Skin of body (tissue), 2 donors: Measurements from ENCODE around the gene GPRASP3. TPM values are rescaled to one million over a fixed set of nuclear protein-coding genes. Genes with fewer than 3 reads are reported as not detected.
"Not testable (repeated sequence)": the region's sequence is repeated elsewhere in the genome, so short reads cannot be mapped to it uniquely, and the experiment has no call there.

Experiments used
- DNase-seq: peaks from one replicate; lab custom pipeline; 2025; lab: John Stamatoyannopoulos, UW
- total RNA-seq: library from RNA; depleted of rRNA; stranded (reverse); fragments of >200 nt; gene quantifications from one replicate; pipeline ENCODE4 v1.2.3, GENCODE V29; 2014

GPRASP3 gene
- 8.4 TPM for total RNA-seq

DNA sequence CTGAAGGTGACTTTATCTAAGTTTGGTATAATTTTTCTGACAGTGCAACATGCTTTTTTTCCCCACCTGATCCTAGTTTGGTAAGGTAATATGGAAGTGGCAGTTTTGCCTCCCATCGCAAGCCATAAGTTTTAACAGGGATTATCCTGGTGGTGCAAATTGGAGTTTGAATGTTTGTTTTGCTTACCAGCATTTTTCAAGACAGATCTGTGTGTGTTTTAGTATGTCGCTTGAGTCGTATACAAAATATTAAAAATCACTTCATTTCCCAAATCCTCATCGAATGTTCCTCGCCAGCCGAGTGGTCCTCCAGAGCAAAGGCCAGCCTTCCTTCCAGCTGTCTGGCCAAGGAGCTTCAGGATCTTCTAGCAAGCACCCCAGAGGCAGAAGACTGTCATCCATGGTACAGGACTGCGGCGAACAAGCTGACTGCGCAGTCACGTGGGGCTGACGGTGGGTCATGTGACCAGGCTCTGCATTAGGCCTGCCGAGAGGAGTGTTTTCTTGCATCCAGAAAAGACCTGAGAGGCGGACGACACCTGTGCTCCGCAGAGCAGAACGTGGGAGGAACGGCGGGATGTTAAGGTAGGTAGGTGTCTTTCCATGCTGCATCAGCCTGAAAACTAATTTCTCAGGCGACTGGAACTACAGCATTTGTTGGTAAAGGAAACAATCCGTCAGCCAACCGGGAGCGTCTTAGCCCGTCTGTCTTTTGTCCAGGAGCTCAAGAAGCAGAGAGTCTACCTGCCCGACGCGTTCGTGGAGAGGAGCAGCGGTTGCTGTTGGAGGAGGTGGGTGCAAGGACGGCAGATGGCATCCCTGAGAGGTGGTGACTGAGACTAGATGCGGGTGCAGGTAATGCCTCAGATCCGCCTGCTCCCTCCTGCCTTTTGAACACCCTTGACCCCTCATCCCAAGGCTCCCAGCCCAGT, at the start of gene GPRASP3:
TSS of gene GPRASP3 (plus strand) at position 507 of the 932 bp plus-strand sequence. CDS start 28,253 bp downstream, outside the sequence.
- DNase-seq, result peak; percentile 45

DNA sequence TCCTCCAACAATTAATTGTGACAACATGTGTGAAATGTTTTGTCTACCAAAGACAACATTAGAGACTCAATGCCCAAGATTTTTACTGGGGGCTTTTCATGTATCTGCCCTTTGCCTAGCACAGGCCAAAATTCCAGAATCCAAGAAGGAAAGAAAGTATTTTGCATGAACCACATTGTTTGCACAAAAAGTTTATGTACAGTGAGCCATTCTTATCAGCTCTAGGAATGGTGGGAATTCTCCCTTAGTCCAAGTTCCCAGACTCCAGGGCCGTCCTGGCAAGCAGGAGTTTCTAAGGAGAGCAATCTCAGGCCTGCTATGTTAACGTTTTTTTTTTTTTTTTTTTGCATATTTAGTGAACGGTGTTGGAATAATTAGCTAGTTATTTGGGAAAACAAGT, 47.7 kb upstream of the GPRASP3 start:
- no peak for DNase-seq

GRCh38 chrX:102677479-102677878, 43.1 kb upstream of the GPRASP3 start:
- DNase-seq, result not testable (repeated sequence)

- DNase-seq, result no peak
Measured at GRCh38 chrX:102684772-102685520, 35.6 kb upstream of the GPRASP3 start.

GRCh38 chrX:102694749-102695148, 25.8 kb upstream of the GPRASP3 start:
- no peak for DNase-seq

DNA sequence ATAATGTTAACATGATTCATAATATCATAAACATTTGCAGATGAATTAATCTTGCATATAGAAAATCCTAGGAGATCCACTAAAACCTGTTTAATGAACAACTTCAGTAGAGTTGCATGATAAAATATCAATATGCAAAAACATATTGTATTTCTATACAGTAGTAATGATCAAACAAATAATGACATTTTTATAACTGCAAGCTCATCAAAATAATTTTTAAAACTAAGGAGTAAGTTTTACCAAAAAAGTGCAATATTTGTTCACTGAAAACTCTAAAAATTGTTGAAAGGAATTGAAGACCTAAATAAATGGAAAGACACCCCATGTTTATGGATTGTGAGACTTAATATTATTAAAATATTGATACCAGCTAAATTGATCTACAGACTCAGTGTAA, 24.2 kb upstream of the GPRASP3 start:
- no peak for DNase-seq

- DNase-seq, result peak; percentile 93
Measured at GRCh38 chrX:102697494-102697893, 23.0 kb upstream of the GPRASP3 start.

GRCh38 chrX:102708900-102709299, 11.6 kb upstream of the GPRASP3 start:
- no peak for DNase-seq

GRCh38 chrX:102711872-102712215, 8.7 kb upstream of the GPRASP3 start:
- no peak for DNase-seq

DNA sequence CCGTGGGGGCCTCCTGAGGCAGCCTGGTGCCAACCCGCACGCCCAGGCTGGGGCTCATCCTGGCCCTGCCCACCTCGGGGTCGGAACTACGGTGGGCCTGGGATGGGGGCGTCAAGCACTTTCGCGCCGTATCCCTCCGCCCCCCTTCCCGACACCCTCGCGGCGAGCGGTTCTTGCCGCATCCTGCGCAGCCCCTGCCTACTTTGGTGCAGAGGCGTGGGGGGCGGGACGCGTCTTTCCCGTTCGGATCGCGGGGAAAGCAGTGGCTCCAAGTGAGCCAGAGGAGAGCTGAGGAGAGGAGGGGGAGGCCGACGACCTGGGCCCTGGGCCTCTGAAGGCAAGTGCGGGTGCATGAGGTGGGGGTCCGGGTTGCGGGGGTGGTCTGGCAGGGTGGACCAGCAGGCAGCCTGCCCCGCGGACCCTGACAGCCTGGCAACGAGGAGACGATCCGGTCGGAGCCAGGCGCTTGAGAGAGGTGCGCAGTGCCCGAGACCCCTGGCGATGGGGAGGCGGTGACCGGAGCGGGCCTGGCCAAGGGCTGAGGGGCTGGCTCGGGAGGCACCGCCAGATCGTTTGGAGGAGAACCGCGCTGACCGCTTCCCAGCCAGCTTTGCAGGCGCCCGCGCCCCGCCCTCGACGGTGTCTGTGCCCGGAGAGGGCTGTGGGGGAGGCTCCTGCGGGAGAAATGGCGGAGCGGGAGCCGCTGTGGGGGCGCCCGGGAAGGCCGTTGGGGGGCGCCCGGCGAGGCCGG, 8.2 kb upstream of the GPRASP3 start, which contains the start of gene GPRASP2:
TSS of gene GPRASP2 (plus strand) at position 233 of the 751 bp plus-strand sequence. CDS start 2,422 bp downstream, outside the sequence.
- peak; percentile 32 for DNase-seq

DNA sequence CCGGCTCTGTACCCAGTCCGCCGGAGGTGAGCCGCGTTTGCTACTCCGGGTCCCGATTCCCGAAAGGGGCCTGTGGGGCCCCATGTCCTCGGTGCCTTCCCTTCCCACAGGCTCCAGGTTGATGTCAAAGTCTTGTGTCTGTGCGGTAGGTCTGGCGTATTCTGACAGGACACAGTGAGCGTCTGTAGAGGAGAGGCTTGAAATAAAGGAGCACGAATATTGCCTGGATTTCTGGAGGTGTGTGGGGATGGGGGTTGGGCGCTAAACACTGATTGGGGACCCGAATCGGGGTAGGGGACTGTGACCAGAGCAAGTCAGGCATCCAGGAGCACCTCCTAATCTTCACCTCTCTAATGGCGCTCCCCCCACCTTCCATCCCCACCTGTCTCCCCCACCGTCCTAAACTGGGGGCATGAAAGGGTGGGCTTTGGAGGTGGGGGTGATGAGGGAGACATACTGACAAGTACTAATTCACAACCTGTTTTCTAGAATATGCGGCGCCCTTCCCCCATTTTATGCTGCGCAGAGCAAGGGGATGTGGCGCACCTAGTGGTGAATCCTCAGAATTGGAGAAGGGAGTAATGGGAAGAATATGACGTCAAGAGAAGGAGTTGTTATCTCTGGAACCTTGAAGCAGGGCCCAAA, 7.4 kb upstream of the GPRASP3 start:
- DNase-seq, result peak; percentile 29

DNA sequence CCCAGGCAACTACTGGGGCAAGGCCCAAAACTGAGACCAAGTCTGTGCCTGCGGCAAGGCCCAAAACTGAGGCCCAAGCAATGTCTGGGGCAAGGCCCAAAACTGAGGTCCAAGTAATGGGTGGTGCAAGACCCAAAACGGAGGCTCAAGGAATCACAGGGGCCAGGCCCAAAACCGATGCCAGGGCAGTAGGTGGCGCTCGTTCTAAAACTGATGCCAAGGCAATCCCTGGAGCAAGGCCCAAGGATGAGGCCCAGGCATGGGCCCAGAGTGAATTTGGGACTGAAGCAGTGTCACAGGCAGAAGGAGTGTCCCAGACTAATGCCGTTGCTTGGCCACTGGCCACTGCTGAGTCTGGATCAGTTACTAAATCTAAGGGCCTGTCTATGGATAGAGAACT, 5.5 kb upstream of the GPRASP3 start:
- DNase-seq, result no peak

DNA sequence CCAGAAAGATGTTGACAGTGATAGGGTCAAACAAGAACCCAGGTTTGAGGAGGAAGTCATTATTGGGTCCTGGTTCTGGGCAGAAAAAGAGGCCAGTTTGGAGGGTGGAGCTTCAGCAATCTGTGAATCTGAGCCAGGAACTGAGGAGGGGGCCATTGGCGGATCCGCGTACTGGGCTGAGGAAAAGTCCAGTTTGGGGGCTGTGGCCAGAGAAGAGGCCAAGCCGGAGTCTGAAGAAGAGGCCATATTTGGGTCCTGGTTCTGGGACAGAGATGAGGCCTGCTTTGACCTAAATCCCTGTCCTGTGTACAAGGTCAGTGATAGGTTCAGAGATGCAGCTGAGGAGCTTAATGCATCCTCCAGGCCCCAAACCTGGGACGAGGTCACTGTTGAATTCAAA, 4.6 kb upstream of the GPRASP3 start:
- no peak for DNase-seq

GRCh38 chrX:102721169-102721506, 595 bp downstream of the GPRASP3 start:
- not testable (repeated sequence) for DNase-seq

- no peak for DNase-seq
Measured at GRCh38 chrX:102723456-102723855, 2.9 kb downstream of the GPRASP3 start.

GRCh38 chrX:102727761-102728160, 7.2 kb downstream of the GPRASP3 start:
- no peak for DNase-seq

DNA sequence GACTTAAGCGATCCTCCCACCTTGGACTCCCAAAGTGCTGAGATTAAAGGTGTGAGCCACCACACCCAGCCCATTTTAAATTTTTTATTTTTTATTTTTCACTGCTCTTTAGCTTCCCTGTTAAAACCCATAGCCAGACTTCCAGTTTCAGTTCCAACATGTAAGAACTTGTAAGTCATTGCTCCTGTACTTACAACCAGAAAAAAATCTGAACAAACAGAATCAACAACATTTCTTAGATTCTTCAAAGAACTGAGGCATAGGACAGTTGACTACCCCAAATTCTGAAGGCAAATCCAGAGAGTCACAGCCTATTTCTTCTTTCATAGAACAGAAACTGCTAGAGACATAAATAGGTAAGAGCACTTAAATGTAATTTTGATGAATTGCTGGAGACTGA, 8.1 kb downstream of the GPRASP3 start:
- no peak for DNase-seq

DNA sequence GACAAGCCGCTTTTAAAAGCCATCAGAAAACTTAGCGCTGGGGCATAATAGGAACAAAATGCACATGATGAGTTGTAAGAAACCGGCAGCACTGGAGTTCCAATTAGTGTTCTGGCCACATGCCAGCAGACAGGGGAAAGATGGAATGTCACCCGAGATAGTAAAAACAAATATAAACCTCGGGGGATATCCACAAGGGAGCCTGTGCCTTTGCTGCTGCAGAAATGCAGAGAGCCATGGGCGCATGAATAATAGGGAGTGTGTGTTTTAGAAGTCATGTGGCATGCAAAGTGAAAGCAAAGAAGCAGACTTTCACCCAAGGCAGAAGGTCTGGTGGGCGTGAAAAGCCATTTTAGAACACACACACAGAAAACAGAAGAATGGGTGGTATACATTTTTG, 19.1 kb downstream of the GPRASP3 start:
- DNase-seq, result no peak

GRCh38 chrX:102744307-102744706, 23.8 kb downstream of the GPRASP3 start:
- no peak for DNase-seq

DNA sequence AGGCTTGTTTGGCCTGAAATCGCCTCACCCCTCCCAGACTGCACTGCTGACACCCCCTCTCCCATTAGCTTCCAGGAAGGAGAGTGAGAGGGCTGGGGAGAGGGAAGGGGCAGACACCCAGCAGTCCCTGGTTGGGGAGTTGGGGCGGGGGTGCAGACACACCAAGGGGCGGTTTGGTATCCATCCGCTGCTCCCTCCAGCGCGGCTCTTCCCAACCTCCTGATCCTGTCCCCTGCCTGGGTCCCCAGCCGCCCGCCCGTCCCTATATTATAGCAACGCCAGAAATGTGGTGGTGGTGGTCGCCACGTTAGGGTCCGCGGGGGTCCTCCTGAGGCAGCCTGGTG, 24.9 kb downstream of the GPRASP3 start:
- DNase-seq, result no peak

DNA sequence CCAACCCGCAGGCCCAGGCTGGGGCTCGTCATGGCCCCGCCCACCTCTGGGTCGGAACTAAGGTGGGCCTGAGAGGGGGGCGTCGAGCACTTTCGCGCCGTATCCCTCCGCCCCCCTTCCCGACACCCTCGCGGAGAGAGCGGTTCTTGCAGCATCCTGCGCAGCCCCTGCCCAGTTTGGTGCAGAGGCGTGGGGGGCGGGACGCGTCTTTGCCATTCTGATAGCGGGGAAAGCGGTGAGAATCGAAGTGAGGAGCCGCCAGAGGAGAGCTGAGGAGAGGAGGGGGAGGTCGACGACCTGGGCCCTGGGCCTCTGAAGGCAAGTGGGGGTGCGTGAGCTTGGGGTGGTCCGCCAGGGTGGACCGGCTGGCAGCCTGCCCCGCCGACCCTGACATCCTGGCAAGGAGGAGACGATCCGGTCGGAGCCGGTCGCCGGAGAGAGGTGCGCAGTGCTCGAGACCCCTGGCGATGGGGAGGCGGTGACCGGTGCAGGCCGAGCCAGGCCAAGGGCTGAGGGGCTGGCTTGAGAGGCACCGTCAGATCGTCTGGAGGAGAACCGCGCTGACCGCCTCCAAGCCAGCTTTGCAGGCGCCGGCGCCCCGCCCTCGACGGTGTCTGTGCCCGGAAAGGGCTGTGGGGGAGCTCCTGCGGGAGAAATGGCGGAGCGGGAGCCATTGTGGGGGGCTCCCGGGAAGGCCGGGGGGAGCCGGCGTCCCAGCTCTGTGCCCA, 25.5 kb downstream of the GPRASP3 start:
- no peak for DNase-seq
